ENCODE measurements around the gene ATG4C. TPM values are rescaled to one million over a fixed set of nuclear protein-coding genes. Genes with fewer than 3 reads are reported as not detected.
A peak's percentile ranks its signal among the peaks of the same experiment; 100 is the strongest.

ATG4C gene
- total RNA-seq, 1 donor = 5.8 TPM

GRCh38 chr1:62869217-62869754 lies 85.4 kb downstream of the ATG4C start:
- Histone ChIP-seq H2AFZ (ENCODE audit: low read length) (no peak overlapping the region), H3K79me2 (ENCODE audit: insufficient read depth, low read length) (no peaks in the 10 kb centered on the region), H3K9me3 (ENCODE audit: low read depth, low read length) (no peaks in the 10 kb centered on the region), H3K27me3 (ENCODE audit: insufficient read depth, low read length) (no peaks in the 10 kb centered on the region), H3K36me3 (ENCODE audit: insufficient read depth, low read length) (no peaks in the 10 kb centered on the region), H3K4me1 (ENCODE audit: insufficient read depth, low read length) (no peaks in the 10 kb centered on the region), H3K4me2 (ENCODE audit: insufficient read depth, low read length) (no peak overlapping the region), H3K4me3 (ENCODE audit: insufficient read depth, low read length) (no peak overlapping the region), H4K20me1 (ENCODE audit: insufficient read depth, low read length) (no peaks in the 10 kb centered on the region), H3K27ac (ENCODE audit: low read depth, low read length) (no peak overlapping the region)
- no peak for DNase-seq (ENCODE audit: insufficient read length, low spot score, missing footprints)
- TF ChIP-seq, protein P1, sequence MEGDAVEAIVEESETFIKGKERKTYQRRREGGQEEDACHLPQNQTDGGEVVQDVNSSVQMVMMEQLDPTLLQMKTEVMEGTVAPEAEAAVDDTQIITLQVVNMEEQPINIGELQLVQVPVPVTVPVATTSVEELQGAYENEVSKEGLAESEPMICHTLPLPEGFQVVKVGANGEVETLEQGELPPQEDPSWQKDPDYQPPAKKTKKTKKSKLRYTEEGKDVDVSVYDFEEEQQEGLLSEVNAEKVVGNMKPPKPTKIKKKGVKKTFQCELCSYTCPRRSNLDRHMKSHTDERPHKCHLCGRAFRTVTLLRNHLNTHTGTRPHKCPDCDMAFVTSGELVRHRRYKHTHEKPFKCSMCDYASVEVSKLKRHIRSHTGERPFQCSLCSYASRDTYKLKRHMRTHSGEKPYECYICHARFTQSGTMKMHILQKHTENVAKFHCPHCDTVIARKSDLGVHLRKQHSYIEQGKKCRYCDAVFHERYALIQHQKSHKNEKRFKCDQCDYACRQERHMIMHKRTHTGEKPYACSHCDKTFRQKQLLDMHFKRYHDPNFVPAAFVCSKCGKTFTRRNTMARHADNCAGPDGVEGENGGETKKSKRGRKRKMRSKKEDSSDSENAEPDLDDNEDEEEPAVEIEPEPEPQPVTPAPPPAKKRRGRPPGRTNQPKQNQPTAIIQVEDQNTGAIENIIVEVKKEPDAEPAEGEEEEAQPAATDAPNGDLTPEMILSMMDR (IDR thresholded peaks at IDR 0.05; ENCODE audit: extremely low read depth, low read depth, low read length) = no peak

DNA sequence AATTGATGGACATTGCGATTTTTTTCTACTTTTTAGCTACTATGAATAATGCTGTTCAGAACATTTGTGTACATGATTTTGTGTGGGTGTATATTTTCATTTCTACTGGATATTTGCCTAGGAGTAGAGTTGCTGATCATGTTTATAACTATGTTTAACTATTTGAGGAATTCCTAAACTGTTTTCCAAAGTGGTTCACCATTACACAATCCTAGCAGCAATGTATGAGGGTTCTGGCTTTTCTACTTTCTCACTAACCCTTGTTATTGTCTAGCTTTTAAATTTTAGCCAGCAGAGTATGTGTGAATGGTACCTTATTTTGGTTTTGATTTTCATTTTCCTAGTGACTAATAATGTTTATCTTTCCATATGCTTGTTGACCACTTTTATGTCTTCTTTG lies 86.2 kb downstream of the ATG4C start:
- Histone ChIP-seq H4K20me1 (ENCODE audit: insufficient read depth, low read length) (no peaks in the 10 kb centered on the region), H3K4me3 (ENCODE audit: insufficient read depth, low read length) (no peak overlapping the region), H3K27me3 (ENCODE audit: insufficient read depth, low read length) (no peaks in the 10 kb centered on the region), H3K4me1 (ENCODE audit: insufficient read depth, low read length) (no peaks in the 10 kb centered on the region), H3K9me3 (ENCODE audit: low read depth, low read length) (no peaks in the 10 kb centered on the region), H3K36me3 (ENCODE audit: insufficient read depth, low read length) (no peaks in the 10 kb centered on the region), H3K27ac (ENCODE audit: low read depth, low read length) (no peak overlapping the region), H2AFZ (ENCODE audit: low read length) (no peak overlapping the region), H3K4me2 (ENCODE audit: insufficient read depth, low read length) (no peak overlapping the region), H3K79me2 (ENCODE audit: insufficient read depth, low read length) (no peaks in the 10 kb centered on the region)
- TF ChIP-seq, protein P1 (IDR thresholded peaks at IDR 0.05; ENCODE audit: extremely low read depth, low read depth, low read length) = no peak
- DNase-seq (ENCODE audit: insufficient read length, low spot score, missing footprints) = no peak

DNA sequence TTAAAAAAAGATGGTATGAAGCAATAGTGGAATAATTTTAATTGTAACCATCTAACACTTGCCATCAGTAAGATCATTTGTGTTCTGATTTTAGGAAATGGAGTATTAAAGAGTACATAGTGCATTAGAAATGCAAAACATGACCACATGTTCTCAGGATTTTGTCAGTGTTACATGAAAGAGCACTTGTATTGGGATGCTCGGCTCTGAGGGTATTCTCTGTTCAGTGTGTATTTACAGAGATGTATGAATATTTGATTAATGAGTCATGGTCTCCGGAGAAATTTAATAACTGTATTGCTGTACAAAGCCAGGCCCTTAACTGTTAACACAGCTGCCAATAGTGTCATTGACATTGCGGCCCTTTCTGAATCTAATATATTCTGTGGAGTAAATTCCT lies 91.7 kb downstream of the ATG4C start:
- Histone ChIP-seq H4K20me1 (ENCODE audit: insufficient read depth, low read length) (no peaks in the 10 kb centered on the region), H3K9me3 (ENCODE audit: low read depth, low read length) (no peaks in the 10 kb centered on the region), H2AFZ (ENCODE audit: low read length) (no peak overlapping the region), H3K36me3 (ENCODE audit: insufficient read depth, low read length) (no peaks in the 10 kb centered on the region), H3K27me3 (ENCODE audit: insufficient read depth, low read length) (peaks cover 3% of the 10 kb centered on the region), H3K79me2 (ENCODE audit: insufficient read depth, low read length) (no peaks in the 10 kb centered on the region), H3K4me2 (ENCODE audit: insufficient read depth, low read length) (no peak overlapping the region), H3K4me1 (ENCODE audit: insufficient read depth, low read length) (no peaks in the 10 kb centered on the region), H3K4me3 (ENCODE audit: insufficient read depth, low read length) (no peak overlapping the region), H3K27ac (ENCODE audit: low read depth, low read length) (no peak overlapping the region)
- TF ChIP-seq, protein P1 (IDR thresholded peaks at IDR 0.05; ENCODE audit: extremely low read depth, low read depth, low read length) = no peak
- DNase-seq (ENCODE audit: insufficient read length, low spot score, missing footprints) = peak; percentile 29

- Histone ChIP-seq H3K36me3 (ENCODE audit: insufficient read depth, low read length) (no peaks in the 10 kb centered on the region), H3K9me3 (ENCODE audit: low read depth, low read length) (no peaks in the 10 kb centered on the region), H3K4me1 (ENCODE audit: insufficient read depth, low read length) (no peaks in the 10 kb centered on the region), H3K27me3 (ENCODE audit: insufficient read depth, low read length) (peaks cover 3% of the 10 kb centered on the region), H4K20me1 (ENCODE audit: insufficient read depth, low read length) (no peaks in the 10 kb centered on the region), H3K4me3 (ENCODE audit: insufficient read depth, low read length) (no peak overlapping the region), H3K4me2 (ENCODE audit: insufficient read depth, low read length) (no peak overlapping the region), H3K27ac (ENCODE audit: low read depth, low read length) (no peak overlapping the region), H3K79me2 (ENCODE audit: insufficient read depth, low read length) (no peaks in the 10 kb centered on the region), H2AFZ (ENCODE audit: low read length) (no peak overlapping the region)
- DNase-seq (ENCODE audit: insufficient read length, low spot score, missing footprints) = peak; percentile 9
- TF ChIP-seq, protein P1 (IDR thresholded peaks at IDR 0.05; ENCODE audit: extremely low read depth, low read depth, low read length) = no peak
Measured at GRCh38 chr1:62876535-62876934, 92.6 kb downstream of the ATG4C start.
